Neuronal stem cell (in vitro differentiated cells): ENCODE data around the gene DMAC2.
A peak's percentile ranks its signal among the peaks of the same experiment; 100 is the strongest.

Experiments used
- DNase-seq: peaks from one replicate; pipeline ENCODE4 v3.0.0-alpha.2; 2013; ENCODE audit warnings: low spot score
- H2AFZ ChIP-seq: one replicate; pipeline ENCODE4 v1.6.1; 2013; ENCODE audit warnings: mild to moderate bottlenecking, low read length, inconsistent platforms
- H2AK5ac ChIP-seq: 2 replicates; pipeline ENCODE4 v1.6.1; 2013; ENCODE audit warnings: low read depth, mild to moderate bottlenecking, inconsistent platforms, low read length, moderate library complexity, mixed read lengths
- H2BK120ac ChIP-seq: 2 replicates; pipeline ENCODE4 v1.6.1; 2013; ENCODE audit warnings: low read depth, mild to moderate bottlenecking, inconsistent platforms, low read length, moderate library complexity, mixed read lengths
- H2BK12ac ChIP-seq: one replicate; pipeline ENCODE4 v1.6.1; 2013; ENCODE audit warnings: low read length, inconsistent platforms
- H2BK15ac ChIP-seq: 2 replicates; pipeline ENCODE4 v1.6.1; 2013; ENCODE audit warnings: mild to moderate bottlenecking, low read length, inconsistent platforms, mixed read lengths
- H2BK5ac ChIP-seq: one replicate; pipeline ENCODE4 v1.6.1; 2013; ENCODE audit warnings: inconsistent platforms, mild to moderate bottlenecking, low read length, moderate library complexity
- H3K14ac ChIP-seq: one replicate; pipeline ENCODE4 v1.6.1; 2013; ENCODE audit warnings: low read length, inconsistent platforms
- H3K18ac ChIP-seq: 2 replicates; pipeline ENCODE4 v1.6.1; 2013; ENCODE audit warnings: low read length, inconsistent platforms
- H3K23ac ChIP-seq: 2 replicates; pipeline ENCODE4 v1.6.1; 2013; ENCODE audit warnings: low read depth, mild to moderate bottlenecking, mixed read lengths, low read length, inconsistent platforms; ENCODE audit not compliant: poor library complexity
- H3K27ac ChIP-seq: replicated peaks from 3 replicates; pipeline ENCODE4 v1.5.1; 2013; ENCODE audit warnings: low read length, inconsistent platforms
- H3K27me3 ChIP-seq, 3 experiments: 2 replicates each; pipeline ENCODE4 v1.6.1; 2013; ENCODE audit warnings: low read length in 3 of 3, mild to moderate bottlenecking in 2 of 3, inconsistent platforms in 1 of 3, low read depth in 1 of 3, mixed read lengths in 1 of 3, moderate library complexity in 1 of 3; ENCODE audit not compliant: control insufficient read depth in 3 of 3, insufficient read depth in 3 of 3
- H3K36me3 ChIP-seq, 2 donors: replicated peaks in 1 of 2; 2 replicates each; pipeline ENCODE4 v1.6.1; 2013; ENCODE audit warnings: low read length in 2 of 2; ENCODE audit not compliant: control insufficient read depth in 2 of 2, insufficient read depth in 2 of 2
- H3K4ac ChIP-seq: 2 replicates; pipeline ENCODE4 v1.6.1; 2013; ENCODE audit warnings: inconsistent platforms, mild to moderate bottlenecking, low read length, moderate library complexity
- H3K4me1 ChIP-seq, 2 donors: 1 replicate in 1 of 2; 2 replicates in 1 of 2; pipeline ENCODE4 v1.6.1; 2013; ENCODE audit warnings: low read length in 2 of 2, low read depth in 1 of 2; ENCODE audit not compliant: control insufficient read depth in 2 of 2, insufficient read depth in 1 of 2
- H3K4me2 ChIP-seq: one replicate; pipeline ENCODE4 v1.6.1; 2013; ENCODE audit warnings: mild to moderate bottlenecking, low read length, inconsistent platforms; ENCODE audit not compliant: insufficient read depth, poor library complexity, severe bottlenecking
- H3K4me3 ChIP-seq, 2 donors: 2 replicates each; pipeline ENCODE4 v1.5.1; 2013; ENCODE audit warnings: low read length in 2 of 2, mild to moderate bottlenecking in 2 of 2, inconsistent platforms in 1 of 2, moderate library complexity in 1 of 2
- H3K79me1 ChIP-seq: one replicate; pipeline ENCODE4 v1.6.1; 2013; ENCODE audit warnings: low read depth, mild to moderate bottlenecking, inconsistent platforms, low read length, moderate library complexity
- H3K9ac ChIP-seq: one replicate; pipeline ENCODE4 v1.6.1; 2013; ENCODE audit warnings: mild to moderate bottlenecking, low read depth, low read length, inconsistent platforms; ENCODE audit not compliant: poor library complexity
- H3K9me3 ChIP-seq, 2 donors: replicated peaks in 1 of 2; 2 replicates each; pipeline versions ENCODE3 to v1.6.1; 2013; ENCODE audit warnings: low read length in 2 of 2, mild to moderate bottlenecking in 2 of 2, inconsistent platforms in 1 of 2, low read depth in 1 of 2, mixed read lengths in 1 of 2, moderate library complexity in 1 of 2; ENCODE audit not compliant: control insufficient read depth in 2 of 2, insufficient read depth in 1 of 2
- H4K8ac ChIP-seq: one replicate; pipeline ENCODE4 v1.6.1; 2013; ENCODE audit warnings: low read depth, mild to moderate bottlenecking, inconsistent platforms, low read length, moderate library complexity
- H4K91ac ChIP-seq: one replicate; pipeline ENCODE4 v1.6.1; 2013; ENCODE audit warnings: low read length, low read depth, mild to moderate bottlenecking, inconsistent platforms; ENCODE audit not compliant: poor library complexity
- WGBS, 2 donors: extraction: QIAGEN DNeasy Blood & Tissue Kit; methylation state at CpG; one replicate each; pipeline ENCODE4 v1.1.7; 2013; ENCODE audit warnings: missing lambda C conversion rate in 2 of 2, mixed read lengths in 1 of 2; ENCODE audit not compliant: insufficient read length in 2 of 2, insufficient replicate concordance in 1 of 2; ENCODE audit errors: extremely low coverage in 2 of 2; 5-methylcytosine and 5-hydroxymethylcytosine counted together

Gene DMAC2

GRCh38 chr19:41401483-41401882 is 38.2 kb downstream of the DMAC2 start:
- Histone ChIP-seq H2AFZ (no peak overlapping the region), H2AK5ac (no peak overlapping the region), H3K79me1 (no peaks in the 10 kb centered on the region), H2BK120ac (no peak overlapping the region), H3K27me3 (no peaks in the 10 kb centered on the region), H2BK12ac (no peak overlapping the region), H3K14ac (no peak overlapping the region), H4K91ac (no peak overlapping the region), H3K4me1 (peaks cover 3 to 5% of the 10 kb centered on the region in 2 donors), H3K18ac (no peak overlapping the region), H3K4ac (no peak overlapping the region), H3K23ac (no peak overlapping the region), H2BK15ac (no peak overlapping the region), H3K9ac (no peak overlapping the region), H3K36me3 (no peaks in the 10 kb centered on the region), H4K8ac (no peak overlapping the region), H2BK5ac (no peak overlapping the region), H3K4me3 (no peak overlapping the region), H3K27ac (no peak overlapping the region), H3K9me3 (no peaks in the 10 kb centered on the region), H3K4me2 (no peak overlapping the region)
- no peak for DNase-seq
- no CpG with 5 or more reads among the region's 4 CpGs for WGBS, 2 donors

- no peak overlapping the region for H3K9ac ChIP-seq
- no peak overlapping the region for H3K14ac ChIP-seq
- H3K4me3 ChIP-seq: no peak overlapping the region
- no peaks in the 10 kb centered on the region for H3K36me3 ChIP-seq
- H4K8ac ChIP-seq: no peak overlapping the region
- no peaks in the 10 kb centered on the region for H3K9me3 ChIP-seq
- H2BK15ac ChIP-seq: no peak overlapping the region
- H3K23ac ChIP-seq: no peak overlapping the region
- no peak overlapping the region for H4K91ac ChIP-seq
- H2BK12ac ChIP-seq: no peak overlapping the region
- no CpG with 5 or more reads among the region's 2 CpGs for WGBS, 2 donors
- H3K4me2 ChIP-seq: no peak overlapping the region
- H3K79me1 ChIP-seq: no peaks in the 10 kb centered on the region
- H2BK120ac ChIP-seq: no peak overlapping the region
- no peak overlapping the region for H2BK5ac ChIP-seq
- DNase-seq: no peak
- no peaks in the 10 kb centered on the region for H3K27me3 ChIP-seq
- H3K4me1 ChIP-seq: peaks cover 3 to 5% of the 10 kb centered on the region in 2 donors
- no peak overlapping the region for H3K27ac ChIP-seq
- no peak overlapping the region for H2AK5ac ChIP-seq
- no peak overlapping the region for H2AFZ ChIP-seq
- no peak overlapping the region for H3K18ac ChIP-seq
- H3K4ac ChIP-seq: no peak overlapping the region
Observed at GRCh38 chr19:41399525-41399924, 40.2 kb downstream of the DMAC2 start.

DNA sequence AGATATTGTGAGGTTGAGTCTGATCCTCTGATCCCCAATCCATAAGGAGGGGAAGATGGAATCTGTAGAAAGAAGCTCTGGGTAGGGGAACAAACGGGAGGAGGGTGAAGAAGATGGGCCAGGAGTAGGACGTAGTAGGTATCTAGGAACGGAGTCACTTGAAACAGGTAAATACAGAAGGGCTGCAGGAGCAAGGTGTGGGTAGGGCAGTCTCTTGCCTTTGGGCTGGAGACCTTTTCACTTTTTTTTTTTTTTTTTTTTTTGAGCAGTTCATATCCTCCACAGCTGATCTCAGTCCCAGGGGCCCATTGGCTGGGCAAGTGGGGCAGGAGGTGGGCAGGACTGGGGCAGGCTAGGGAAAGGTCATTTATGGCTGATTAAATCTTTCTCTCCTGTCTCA is 40.6 kb downstream of the DMAC2 start:
- Histone ChIP-seq H4K8ac (no peak overlapping the region), H3K27me3 (no peaks in the 10 kb centered on the region), H3K9ac (no peak overlapping the region), H2AK5ac (no peak overlapping the region), H3K4me1 (peaks cover 3 to 5% of the 10 kb centered on the region in 2 donors), H2BK120ac (no peak overlapping the region), H2AFZ (no peak overlapping the region), H3K4me2 (no peak overlapping the region), H3K23ac (no peak overlapping the region), H3K4ac (no peak overlapping the region), H3K27ac (no peak overlapping the region), H3K18ac (no peak overlapping the region), H3K4me3 (peak overlapping the region in 1 of 2 donors; percentile 76), H2BK15ac (no peak overlapping the region), H3K9me3 (no peaks in the 10 kb centered on the region), H3K14ac (no peak overlapping the region), H3K36me3 (no peaks in the 10 kb centered on the region), H2BK12ac (no peak overlapping the region), H4K91ac (no peak overlapping the region), H2BK5ac (no peak overlapping the region), H3K79me1 (no peaks in the 10 kb centered on the region)
- no peak for DNase-seq
- WGBS, 2 donors: no CpG with 5 or more reads among the region's 3 CpGs

DNA sequence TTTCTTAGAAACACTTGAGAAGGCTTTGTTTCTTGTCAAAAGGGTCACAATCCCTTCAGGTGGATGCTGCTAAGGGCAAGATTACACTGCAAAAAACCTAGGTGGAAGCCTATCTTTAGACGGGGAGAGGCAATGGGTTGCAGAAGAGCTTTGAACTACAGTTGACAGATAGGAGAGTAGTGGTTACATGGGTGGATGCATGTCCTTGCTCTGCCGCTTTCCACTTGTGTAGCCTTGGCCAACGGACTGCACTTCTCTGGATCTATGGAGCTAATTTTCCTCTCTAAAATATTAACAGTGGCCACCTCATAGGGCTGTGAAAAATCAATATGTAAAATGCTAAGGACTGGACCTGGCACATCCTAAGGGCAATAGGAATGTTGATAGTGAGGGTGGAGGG is 41.1 kb downstream of the DMAC2 start:
- Histone ChIP-seq H3K9ac (no peak overlapping the region), H3K27ac (no peak overlapping the region), H3K23ac (no peak overlapping the region), H3K9me3 (no peaks in the 10 kb centered on the region), H2AK5ac (no peak overlapping the region), H2BK15ac (no peak overlapping the region), H2BK5ac (no peak overlapping the region), H3K79me1 (no peaks in the 10 kb centered on the region), H3K4me1 (peaks cover 3 to 5% of the 10 kb centered on the region in 2 donors), H3K27me3 (no peaks in the 10 kb centered on the region), H3K4me3 (peak overlapping the region; percentile 5 to 76), H3K14ac (no peak overlapping the region), H3K4me2 (peak overlapping the region; percentile 59), H2BK12ac (no peak overlapping the region), H2AFZ (no peak overlapping the region), H4K8ac (no peak overlapping the region), H3K18ac (no peak overlapping the region), H4K91ac (no peak overlapping the region), H3K4ac (no peak overlapping the region), H2BK120ac (no peak overlapping the region), H3K36me3 (no peaks in the 10 kb centered on the region)
- no peak for DNase-seq
- no CpG with 5 or more reads among the region's 3 CpGs for WGBS, 2 donors
